Immature natural killer cell (primary cell): ENCODE measurements around the gene FXYD6. TPM values are rescaled to one million over a fixed set of nuclear protein-coding genes. Genes with fewer than 3 reads are reported as not detected.

Source experiments
- DNase-seq, 3 donors: peaks; one replicate each; pipeline ENCODE4 v3.0.0; 2022; ENCODE audit warnings: mixed read lengths in 1 of 3
- H3K27ac Mint-ChIP-seq, 6 donors: one replicate each; pipeline ENCODE4 v1.8.0; 2020; ENCODE audit warnings: mixed read lengths in 6 of 6, mild to moderate bottlenecking in 5 of 6, inconsistent platforms in 4 of 6, moderate library complexity in 3 of 6
- H3K27me3 Mint-ChIP-seq, 3 donors: one replicate each; pipeline ENCODE4 v1.8.0; 2020 to 2021; ENCODE audit warnings: low read depth in 3 of 3, mild to moderate bottlenecking in 3 of 3, mixed read lengths in 3 of 3, moderate library complexity in 3 of 3, inconsistent platforms in 1 of 3
- H3K36me3 Mint-ChIP-seq, 3 donors: one replicate each; pipeline ENCODE4 v1.8.0; 2020; ENCODE audit warnings: mixed read lengths in 3 of 3, inconsistent platforms in 2 of 3, mild to moderate bottlenecking in 2 of 3
- H3K4me1 Mint-ChIP-seq, 2 donors: one replicate each; pipeline ENCODE4 v1.8.0; 2020; ENCODE audit warnings: inconsistent platforms in 2 of 2, mild to moderate bottlenecking in 2 of 2, mixed read lengths in 2 of 2, moderate library complexity in 1 of 2
- H3K4me3 Mint-ChIP-seq, 5 donors: one replicate each; pipeline ENCODE4 v1.8.0; 2020; ENCODE audit warnings: mild to moderate bottlenecking in 5 of 5, mixed read lengths in 5 of 5, inconsistent platforms in 3 of 5, moderate library complexity in 3 of 5
- H3K9me3 Mint-ChIP-seq, 6 donors: one replicate each; pipeline ENCODE4 v1.8.0; 2020; ENCODE audit warnings: mild to moderate bottlenecking in 6 of 6, mixed read lengths in 6 of 6, inconsistent platforms in 4 of 6, moderate library complexity in 3 of 6
- polyA plus RNA-seq, 3 donors: library from polyadenylated mRNA; unstranded; fragments of 300-500 nt; fragmentation: Illumina TruSeq; gene quantifications; one replicate each; pipeline ENCODE4 v1.2.3, GENCODE V29; 2021

FXYD6 gene
- polyA plus RNA-seq, 3 donors from 2014 or later: not detected

- no peaks in the 10 kb centered on the region for H3K36me3 Mint-ChIP-seq
- H3K27me3 Mint-ChIP-seq: peaks cover 4 to 5% (median 5%) of the 10 kb centered on the region in 3 donors
- no peaks in the 10 kb centered on the region for H3K9me3 Mint-ChIP-seq
- peaks cover 26% of the 10 kb centered on the region in 2 donors for H3K4me1 Mint-ChIP-seq
- DNase-seq: peak in 1 of 3 donors; percentile 21
- peak overlapping the region in 3 of 6 donors; percentile 50 to 89 (median 51) for H3K27ac Mint-ChIP-seq
- H3K4me3 Mint-ChIP-seq: peak overlapping the region; percentile 4 to 39 (median 24)
These were observed 48.6 kb downstream of the FXYD6 start for GRCh38 chr11:117827521-117828511.

- Mint-ChIP-seq H3K27me3 (peaks cover 3 to 5% (median 4%) of the 10 kb centered on the region in 3 donors), H3K36me3 (no peaks in the 10 kb centered on the region), H3K4me3 (no peak overlapping the region), H3K27ac (no peak overlapping the region), H3K4me1 (peaks cover 26 to 29% of the 10 kb centered on the region in 2 donors), H3K9me3 (no peaks in the 10 kb centered on the region)
- DNase-seq: no peak
These were observed 49.6 kb downstream of the FXYD6 start for GRCh38 chr11:117826832-117827231.

- H3K4me1 Mint-ChIP-seq: peaks cover 26 to 27% of the 10 kb centered on the region in 2 donors
- DNase-seq: no peak
- no peak overlapping the region for H3K4me3 Mint-ChIP-seq
- H3K9me3 Mint-ChIP-seq: no peaks in the 10 kb centered on the region
- H3K27me3 Mint-ChIP-seq: peaks cover 4 to 5% (median 5%) of the 10 kb centered on the region in 3 donors
- H3K36me3 Mint-ChIP-seq: no peaks in the 10 kb centered on the region
- H3K27ac Mint-ChIP-seq: no peak overlapping the region
These were observed 50.3 kb downstream of the FXYD6 start for GRCh38 chr11:117826190-117826570.

GRCh38 chr11:117825538-117826189, 50.8 kb downstream of the FXYD6 start:
- DNase-seq: no peak
- Mint-ChIP-seq H3K27ac (no peak overlapping the region), H3K36me3 (no peaks in the 10 kb centered on the region), H3K27me3 (peaks cover 4 to 5% (median 5%) of the 10 kb centered on the region in 3 donors), H3K4me1 (peaks cover 22% of the 10 kb centered on the region in 2 donors), H3K4me3 (no peak overlapping the region), H3K9me3 (no peaks in the 10 kb centered on the region)

GRCh38 chr11:117824571-117825537, 51.6 kb downstream of the FXYD6 start, which contains the start of gene FXYD2:
Gene FXYD2 (minus strand): TSS chr11:117824744. CDS start chr11:117824678, 66 bp downstream.
- no peak for DNase-seq
- H3K4me3 Mint-ChIP-seq: no peak within 1 kb of the TSS
- peaks cover 16 to 17% of the 10 kb centered on the region in 2 donors for H3K4me1 Mint-ChIP-seq
- no peaks in the 10 kb centered on the region for H3K9me3 Mint-ChIP-seq
- no peaks in the 10 kb centered on the region for H3K36me3 Mint-ChIP-seq
- peaks cover 3 to 4% (median 3%) of the 10 kb centered on the region in 3 donors for H3K27me3 Mint-ChIP-seq
- H3K27ac Mint-ChIP-seq: no peak within 1 kb of the TSS

- peaks cover 3 to 4% (median 3%) of the 10 kb centered on the region in 3 donors for H3K27me3 Mint-ChIP-seq
- no peak for DNase-seq
- H3K27ac Mint-ChIP-seq: no peak overlapping the region
- H3K4me1 Mint-ChIP-seq: peaks cover 16 to 17% of the 10 kb centered on the region in 2 donors
- no peak overlapping the region for H3K4me3 Mint-ChIP-seq
- no peaks in the 10 kb centered on the region for H3K36me3 Mint-ChIP-seq
- no peaks in the 10 kb centered on the region for H3K9me3 Mint-ChIP-seq
These were observed 52.5 kb downstream of the FXYD6 start for GRCh38 chr11:117823946-117824420.

- no peak for DNase-seq
- Mint-ChIP-seq H3K36me3 (no peaks in the 10 kb centered on the region), H3K27me3 (peaks cover 3 to 4% (median 3%) of the 10 kb centered on the region in 3 donors), H3K27ac (peak overlapping the region in 3 of 6 donors; percentile 17 to 44 (median 39)), H3K4me3 (no peak overlapping the region), H3K4me1 (peaks cover 13 to 16% of the 10 kb centered on the region in 2 donors), H3K9me3 (no peaks in the 10 kb centered on the region)
These were observed 53.0 kb downstream of the FXYD6 start for GRCh38 chr11:117823294-117823945.

GRCh38 chr11:117822074-117823033, 54.1 kb downstream of the FXYD6 start:
- H3K27ac Mint-ChIP-seq: no peak overlapping the region
- peaks cover 2 to 7% (median 5%) of the 10 kb centered on the region in 3 donors for H3K27me3 Mint-ChIP-seq
- DNase-seq: peak in 2 of 3 donors; percentile 20 to 41
- H3K4me1 Mint-ChIP-seq: peaks cover 15 to 17% of the 10 kb centered on the region in 2 donors
- H3K4me3 Mint-ChIP-seq: no peak overlapping the region
- no peaks in the 10 kb centered on the region for H3K36me3 Mint-ChIP-seq
- no peaks in the 10 kb centered on the region for H3K9me3 Mint-ChIP-seq

GRCh38 chr11:117821431-117821830, 55.0 kb downstream of the FXYD6 start:
- Mint-ChIP-seq H3K27ac (no peak overlapping the region), H3K9me3 (no peaks in the 10 kb centered on the region), H3K4me1 (peaks cover 18 to 19% of the 10 kb centered on the region in 2 donors), H3K4me3 (no peak overlapping the region), H3K27me3 (peaks cover 0 to 7% (median 5%) of the 10 kb centered on the region in 3 donors), H3K36me3 (no peaks in the 10 kb centered on the region)
- DNase-seq: no peak

- no peaks in the 10 kb centered on the region for H3K9me3 Mint-ChIP-seq
- H3K27ac Mint-ChIP-seq: no peak overlapping the region
- H3K4me1 Mint-ChIP-seq: peaks cover 24 to 25% of the 10 kb centered on the region in 2 donors
- H3K4me3 Mint-ChIP-seq: no peak overlapping the region
- H3K36me3 Mint-ChIP-seq: no peaks in the 10 kb centered on the region
- DNase-seq: no peak
- H3K27me3 Mint-ChIP-seq: peaks cover 0 to 7% (median 5%) of the 10 kb centered on the region in 3 donors
These were observed 55.9 kb downstream of the FXYD6 start for GRCh38 chr11:117820516-117820915.

- no peaks in the 10 kb centered on the region for H3K9me3 Mint-ChIP-seq
- no peak overlapping the region for H3K27ac Mint-ChIP-seq
- H3K4me3 Mint-ChIP-seq: no peak overlapping the region
- DNase-seq: no peak
- H3K4me1 Mint-ChIP-seq: peaks cover 29% of the 10 kb centered on the region in 2 donors
- H3K36me3 Mint-ChIP-seq: no peaks in the 10 kb centered on the region
- H3K27me3 Mint-ChIP-seq: peaks cover 0 to 7% (median 5%) of the 10 kb centered on the region in 3 donors
These were observed 56.4 kb downstream of the FXYD6 start for GRCh38 chr11:117820071-117820470.
